Measurements from ENCODE around the gene OR51A7. TPM values are rescaled to one million over a fixed set of nuclear protein-coding genes. Genes with fewer than 3 reads are reported as not detected.

OR51A7 gene
- total and polyA plus RNA-seq, 2 donors (not counting 1 experiment from before 2014, with no cell fraction given) = not detected

DNA sequence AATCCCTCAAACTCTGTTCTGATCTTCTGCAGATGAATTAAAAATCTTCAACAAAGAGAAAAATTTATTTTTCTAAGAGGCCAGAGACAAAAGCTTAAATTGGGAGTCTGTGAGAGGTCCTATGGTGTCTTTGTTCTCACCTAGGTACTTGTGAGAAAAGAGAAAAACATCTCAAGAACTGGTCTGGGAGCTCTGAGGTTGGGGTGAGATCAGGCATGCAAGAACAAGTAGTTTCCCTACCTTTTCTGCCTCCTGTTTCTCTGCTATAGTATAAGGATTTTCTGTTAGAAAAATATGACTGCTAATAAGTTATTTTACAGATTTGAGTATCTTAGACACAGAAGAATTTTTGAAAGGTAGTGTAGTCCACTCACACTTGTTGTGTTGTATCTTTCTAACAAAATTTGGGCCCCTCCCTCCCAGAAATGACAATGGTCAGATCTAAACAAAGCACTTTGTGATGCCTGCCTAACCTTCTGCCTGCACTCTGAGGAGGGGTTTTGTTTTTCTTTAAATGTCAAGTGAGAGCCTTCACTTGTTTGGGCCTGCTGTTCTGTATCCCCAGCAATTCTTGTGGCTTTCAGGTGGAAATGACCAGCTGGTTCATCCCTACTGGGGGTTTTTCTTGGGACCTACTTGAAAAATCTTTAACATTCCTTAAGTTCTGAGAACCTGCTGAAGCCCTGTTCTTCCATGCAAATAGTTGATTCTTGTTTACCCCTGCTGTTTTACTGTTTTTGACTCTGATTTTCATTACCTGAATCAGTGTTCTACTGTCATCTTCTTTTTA, 40.9 kb upstream of the OR51A7 start:
- ATAC-seq (ENCODE audit: low read depth) (no peak), DNase-seq (no peak)
- intact Hi-C loops (cut with micrococcal nuclease) = no loop called here
- Mint-ChIP-seq H3K9me3 (ENCODE audit: insufficient read depth) (no peaks in the 10 kb centered on the region), H3K27me3 (no peaks in the 10 kb centered on the region), H3K4me3 (no peak overlapping the region), H3K4me1 (no peaks in the 10 kb centered on the region), H3K27ac (no peak overlapping the region)
- Histone ChIP-seq H3K36me3 (replicated peaks in 1 of 2; ENCODE audit: control extremely low read depth in 1 of 2, control insufficient read depth in 1 of 2, extremely low read depth in 1 of 2, insufficient read depth in 2 of 2, low read length in 1 of 2) (no peaks in the 10 kb centered on the region), H3K4me3 (ENCODE audit: control extremely low read depth in 1 of 5, extremely low read depth in 1 of 5, insufficient read depth in 1 of 5, low read depth in 2 of 5, low read length in 4 of 5) (no peak overlapping the region), H3K27ac (ENCODE audit: low read length in 2 of 2) (no peak overlapping the region), H3K4me1 (ENCODE audit: control insufficient read depth in 2 of 2, insufficient read depth in 2 of 2, low read length in 2 of 2) (no peaks in the 10 kb centered on the region), H4K20me1 (ENCODE audit: control insufficient read depth, insufficient read depth, low read length, poor library complexity, severe bottlenecking) (no peaks in the 10 kb centered on the region), H3K9me3 (ENCODE audit: control extremely low read depth in 1 of 3, control insufficient read depth in 2 of 3, insufficient read depth in 1 of 3, low read length in 2 of 3) (no peaks in the 10 kb centered on the region), H3K4me2 (replicated peaks; ENCODE audit: low read depth, low read length, poor library complexity, severe bottlenecking) (no peak overlapping the region), H3K79me2 (ENCODE audit: control insufficient read depth, insufficient read depth, low read length) (no peaks in the 10 kb centered on the region), H2AFZ (ENCODE audit: insufficient read depth, low read depth, low read length, poor library complexity, severe bottlenecking) (no peak overlapping the region), H3K27me3 (replicated peaks in 1 of 4; ENCODE audit: control extremely low read depth in 1 of 4, control insufficient read depth in 3 of 4, insufficient read depth in 4 of 4, low read length in 3 of 4) (no peaks in the 10 kb centered on the region), H3K9ac (ENCODE audit: low read length) (no peak overlapping the region)
- TF ChIP-seq EZH2 (IDR thresholded peaks at IDR 0.05; ENCODE audit: borderline replicate concordance, insufficient read depth, low read depth, low read length, poor library complexity, severe bottlenecking) = no peak
- TF ChIP-seq, protein P1, sequence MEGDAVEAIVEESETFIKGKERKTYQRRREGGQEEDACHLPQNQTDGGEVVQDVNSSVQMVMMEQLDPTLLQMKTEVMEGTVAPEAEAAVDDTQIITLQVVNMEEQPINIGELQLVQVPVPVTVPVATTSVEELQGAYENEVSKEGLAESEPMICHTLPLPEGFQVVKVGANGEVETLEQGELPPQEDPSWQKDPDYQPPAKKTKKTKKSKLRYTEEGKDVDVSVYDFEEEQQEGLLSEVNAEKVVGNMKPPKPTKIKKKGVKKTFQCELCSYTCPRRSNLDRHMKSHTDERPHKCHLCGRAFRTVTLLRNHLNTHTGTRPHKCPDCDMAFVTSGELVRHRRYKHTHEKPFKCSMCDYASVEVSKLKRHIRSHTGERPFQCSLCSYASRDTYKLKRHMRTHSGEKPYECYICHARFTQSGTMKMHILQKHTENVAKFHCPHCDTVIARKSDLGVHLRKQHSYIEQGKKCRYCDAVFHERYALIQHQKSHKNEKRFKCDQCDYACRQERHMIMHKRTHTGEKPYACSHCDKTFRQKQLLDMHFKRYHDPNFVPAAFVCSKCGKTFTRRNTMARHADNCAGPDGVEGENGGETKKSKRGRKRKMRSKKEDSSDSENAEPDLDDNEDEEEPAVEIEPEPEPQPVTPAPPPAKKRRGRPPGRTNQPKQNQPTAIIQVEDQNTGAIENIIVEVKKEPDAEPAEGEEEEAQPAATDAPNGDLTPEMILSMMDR (IDR thresholded peaks at IDR 0.05) = no peak
- ChIA-PET POLR2A (no interaction called here), CTCF (no interaction called here)

DNA sequence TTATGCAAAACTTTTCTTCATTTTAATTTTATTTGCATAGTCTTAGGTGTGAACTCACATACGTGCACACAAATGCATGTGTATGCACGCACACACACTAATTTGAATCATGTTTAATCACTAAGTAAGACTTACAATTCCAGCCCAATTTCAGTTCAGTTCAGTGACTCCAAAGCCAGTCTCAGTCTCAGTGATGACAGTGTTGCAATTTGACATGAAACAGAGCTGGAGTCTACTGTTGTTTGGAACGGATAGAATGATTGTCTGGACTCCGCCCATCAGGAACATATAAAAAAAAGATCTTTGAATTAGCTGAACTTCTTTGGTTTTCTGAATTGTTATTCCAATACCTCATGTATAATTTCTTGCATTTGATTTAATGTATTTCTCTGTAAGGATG, 39.7 kb upstream of the OR51A7 start:
- no peak overlapping the region for H2AFZ ChIP-seq (ENCODE audit: insufficient read depth, low read depth, low read length, poor library complexity, severe bottlenecking)
- intact Hi-C loops (cut with micrococcal nuclease) = no loop called here
- H3K36me3 ChIP-seq (replicated peaks in 1 of 2; ENCODE audit: control extremely low read depth in 1 of 2, control insufficient read depth in 1 of 2, extremely low read depth in 1 of 2, insufficient read depth in 2 of 2, low read length in 1 of 2) = no peaks in the 10 kb centered on the region
- Mint-ChIP-seq H3K4me3 (no peak overlapping the region), H3K4me1 (no peaks in the 10 kb centered on the region), H3K27ac (no peak overlapping the region), H3K27me3 (no peaks in the 10 kb centered on the region), H3K9me3 (ENCODE audit: insufficient read depth) (no peaks in the 10 kb centered on the region)
- H3K79me2 ChIP-seq (ENCODE audit: control insufficient read depth, insufficient read depth, low read length) = no peaks in the 10 kb centered on the region
- ATAC-seq (ENCODE audit: low read depth) = no peak
- no peak overlapping the region for H3K9ac ChIP-seq (ENCODE audit: low read length)
- DNase-seq = no peak
- no peaks in the 10 kb centered on the region for H3K9me3 ChIP-seq (ENCODE audit: control extremely low read depth in 1 of 3, control insufficient read depth in 2 of 3, insufficient read depth in 1 of 3, low read length in 2 of 3)
- H3K27me3 ChIP-seq (replicated peaks in 1 of 4; ENCODE audit: control extremely low read depth in 1 of 4, control insufficient read depth in 3 of 4, insufficient read depth in 4 of 4, low read length in 3 of 4) = no peaks in the 10 kb centered on the region
- no CpG with 5 or more reads among the region's 4 CpGs for WGBS (ENCODE audit: insufficient coverage)
- H3K27ac ChIP-seq (ENCODE audit: low read length in 2 of 2) = no peak overlapping the region
- no peak overlapping the region for H3K4me2 ChIP-seq (replicated peaks; ENCODE audit: low read depth, low read length, poor library complexity, severe bottlenecking)
- ChIA-PET POLR2A (no interaction called here), CTCF (no interaction called here)
- no peaks in the 10 kb centered on the region for H4K20me1 ChIP-seq (ENCODE audit: control insufficient read depth, insufficient read depth, low read length, poor library complexity, severe bottlenecking)
- TF ChIP-seq, protein P1 (IDR thresholded peaks at IDR 0.05) = no peak
- TF ChIP-seq EZH2 (IDR thresholded peaks at IDR 0.05; ENCODE audit: borderline replicate concordance, insufficient read depth, low read depth, low read length, poor library complexity, severe bottlenecking) = no peak
- no peaks in the 10 kb centered on the region for H3K4me1 ChIP-seq (ENCODE audit: control insufficient read depth in 2 of 2, insufficient read depth in 2 of 2, low read length in 2 of 2)
- no peak overlapping the region for H3K4me3 ChIP-seq (ENCODE audit: control extremely low read depth in 1 of 5, extremely low read depth in 1 of 5, insufficient read depth in 1 of 5, low read depth in 2 of 5, low read length in 4 of 5)

All from B cell (primary cell).